ENCODE data around the gene UPF3B. TPM values are rescaled to one million over a fixed set of nuclear protein-coding genes. Genes with fewer than 3 reads are reported as not detected.
"Not testable (repeated sequence)": the region's sequence is repeated elsewhere in the genome, so short reads cannot be mapped to it uniquely, and the experiment has no call there.

UPF3B gene, protein sequence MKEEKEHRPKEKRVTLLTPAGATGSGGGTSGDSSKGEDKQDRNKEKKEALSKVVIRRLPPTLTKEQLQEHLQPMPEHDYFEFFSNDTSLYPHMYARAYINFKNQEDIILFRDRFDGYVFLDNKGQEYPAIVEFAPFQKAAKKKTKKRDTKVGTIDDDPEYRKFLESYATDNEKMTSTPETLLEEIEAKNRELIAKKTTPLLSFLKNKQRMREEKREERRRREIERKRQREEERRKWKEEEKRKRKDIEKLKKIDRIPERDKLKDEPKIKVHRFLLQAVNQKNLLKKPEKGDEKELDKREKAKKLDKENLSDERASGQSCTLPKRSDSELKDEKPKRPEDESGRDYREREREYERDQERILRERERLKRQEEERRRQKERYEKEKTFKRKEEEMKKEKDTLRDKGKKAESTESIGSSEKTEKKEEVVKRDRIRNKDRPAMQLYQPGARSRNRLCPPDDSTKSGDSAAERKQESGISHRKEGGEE
- 11.4 TPM for polyA plus RNA-seq (2013, experiment 1 of 2; ENCODE audit: insufficient read length)
- 5.9 TPM for polyA plus RNA-seq (2013, experiment 2 of 2; ENCODE audit: insufficient read length)

- DNase-seq, result peak; percentile 98
Observed at GRCh38 chrX:119852382-119853353, at the start of gene UPF3B. UPF3B (minus strand) TSS chrX:119852963; CDS start chrX:119852928, 35 bp downstream.

DNA sequence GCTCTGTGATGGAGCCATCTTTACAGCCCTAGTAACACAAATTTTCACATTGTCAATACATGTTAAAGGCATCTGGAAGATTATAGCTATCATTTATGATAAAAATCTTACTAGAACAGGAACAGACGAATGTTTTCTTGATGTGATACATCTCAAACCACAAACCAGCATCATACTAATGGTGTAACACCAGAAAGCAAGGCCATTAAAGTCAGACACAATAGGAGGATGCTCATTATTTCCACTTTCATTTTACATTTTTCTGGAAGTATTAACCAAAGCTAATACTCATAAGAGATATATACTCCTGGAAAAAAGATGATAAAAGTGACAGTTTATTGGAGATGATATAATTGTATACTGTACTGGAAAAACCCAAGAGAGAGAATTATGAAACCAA is 48.2 kb upstream of the UPF3B start:
- no peak for DNase-seq

DNA sequence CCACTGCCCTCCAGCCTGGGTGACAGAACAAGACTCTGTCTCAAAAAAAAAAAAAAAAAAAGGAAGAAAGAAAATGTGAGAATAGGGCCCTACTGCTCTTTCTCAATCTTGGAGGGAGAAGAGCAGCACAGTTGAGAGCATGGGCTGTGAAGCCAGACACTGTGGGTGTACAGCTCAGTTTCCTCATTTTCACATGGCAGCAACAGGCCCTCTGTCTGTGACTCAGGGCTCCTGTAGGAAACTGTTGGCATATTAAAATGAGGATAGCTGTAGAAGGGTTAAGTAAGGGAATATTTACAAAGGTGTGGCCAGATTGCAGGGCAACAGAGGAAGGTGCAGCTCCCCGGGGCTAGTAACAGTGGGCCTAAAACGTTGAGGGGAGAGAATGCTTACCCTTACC is 46.4 kb upstream of the UPF3B start:
- no peak for DNase-seq

DNA sequence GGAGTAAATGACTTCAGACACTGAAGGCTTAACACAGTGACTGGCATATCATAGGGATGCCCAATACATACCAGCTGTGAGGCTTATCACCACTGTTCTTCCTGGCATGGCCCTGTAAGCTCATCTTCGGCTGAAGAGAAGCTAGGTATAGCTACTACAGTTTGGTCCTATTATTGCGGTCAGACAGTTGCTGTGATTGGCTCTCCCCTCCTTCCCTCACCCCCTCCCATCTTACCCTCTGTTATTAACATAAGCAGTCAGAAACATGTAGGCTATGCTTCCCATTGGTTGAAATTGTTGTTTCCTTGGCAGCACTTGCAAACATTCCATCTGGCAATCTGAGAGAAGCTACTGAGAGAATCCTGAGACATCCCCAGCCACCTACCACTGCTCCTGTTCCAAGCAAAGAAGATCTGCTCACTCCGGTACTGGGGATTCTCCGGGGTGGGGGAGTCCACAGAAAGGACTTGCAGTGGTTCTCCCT is 43.1 kb upstream of the UPF3B start, which contains the start of gene AKAP14:
Gene AKAP14, plus strand, starts transcription at position 51 of the 484 bp plus-strand sequence. CDS start 7,331 bp downstream, outside the sequence.
- DNase-seq, result no peak

DNA sequence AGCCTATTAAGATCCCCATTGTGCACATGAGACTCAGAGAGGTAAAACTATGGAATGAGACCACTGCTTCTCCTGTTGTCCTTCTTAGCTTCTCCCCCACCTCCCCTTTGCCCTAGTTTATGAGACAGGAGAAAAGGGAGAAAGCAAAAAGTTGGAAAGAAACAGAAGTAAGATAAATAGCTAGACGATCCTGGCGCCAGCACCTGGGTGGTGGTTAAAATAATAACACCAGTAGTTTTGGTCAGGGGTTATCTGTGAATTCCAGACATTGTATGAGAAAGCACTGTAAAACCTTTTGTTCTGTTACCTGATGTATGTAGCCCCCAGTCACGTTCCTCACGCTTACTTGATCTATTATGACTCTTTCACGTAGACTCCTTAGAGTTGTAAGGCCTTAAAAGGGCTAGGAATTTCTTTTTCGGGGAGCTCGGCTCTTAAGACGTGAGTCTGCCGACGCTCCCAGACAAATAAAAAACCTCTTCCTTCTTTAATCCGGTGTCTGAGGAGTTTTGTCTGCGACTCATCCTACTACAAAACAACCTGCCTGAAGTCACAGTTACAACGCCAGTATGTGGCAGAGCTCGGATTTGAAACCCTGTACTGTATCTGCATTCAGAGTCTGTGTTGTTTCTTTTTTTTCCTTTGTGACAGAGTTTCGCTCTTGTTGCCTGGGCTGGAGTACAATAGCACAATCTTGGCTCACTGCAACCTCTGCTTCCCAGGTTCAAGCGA is 39.4 kb upstream of the UPF3B start:
- DNase-seq, result not testable (repeated sequence)

GRCh38 chrX:119890626-119891025 is 37.9 kb upstream of the UPF3B start:
- DNase-seq, result not testable (repeated sequence)

- DNase-seq, result peak; percentile 57
Observed at GRCh38 chrX:119887721-119888425, 35.1 kb upstream of the UPF3B start.

GRCh38 chrX:119885554-119886428 is 33.0 kb upstream of the UPF3B start:
- peak; percentile 13 for DNase-seq

GRCh38 chrX:119880552-119881437 is 28.0 kb upstream of the UPF3B start:
- DNase-seq, result peak; percentile 51

DNA sequence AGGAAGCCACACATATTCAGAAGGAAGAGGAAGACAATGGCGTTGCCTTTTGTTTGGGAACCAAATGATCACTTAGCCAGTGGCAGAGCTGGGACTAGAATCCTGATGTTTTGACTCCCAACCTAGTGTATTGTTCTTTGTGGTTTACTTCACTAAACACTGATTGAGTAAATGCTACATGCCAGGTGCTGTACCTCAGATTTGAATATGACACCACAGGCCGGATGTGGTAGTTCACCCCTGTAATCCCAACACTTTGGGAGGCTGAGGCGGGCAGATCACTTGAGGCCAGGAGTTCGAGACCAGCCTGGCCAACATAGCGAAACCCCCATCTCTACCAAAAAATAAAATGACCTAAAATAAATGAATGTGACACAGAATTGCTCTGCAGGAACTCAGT is 27.3 kb upstream of the UPF3B start:
- no peak for DNase-seq

DNA sequence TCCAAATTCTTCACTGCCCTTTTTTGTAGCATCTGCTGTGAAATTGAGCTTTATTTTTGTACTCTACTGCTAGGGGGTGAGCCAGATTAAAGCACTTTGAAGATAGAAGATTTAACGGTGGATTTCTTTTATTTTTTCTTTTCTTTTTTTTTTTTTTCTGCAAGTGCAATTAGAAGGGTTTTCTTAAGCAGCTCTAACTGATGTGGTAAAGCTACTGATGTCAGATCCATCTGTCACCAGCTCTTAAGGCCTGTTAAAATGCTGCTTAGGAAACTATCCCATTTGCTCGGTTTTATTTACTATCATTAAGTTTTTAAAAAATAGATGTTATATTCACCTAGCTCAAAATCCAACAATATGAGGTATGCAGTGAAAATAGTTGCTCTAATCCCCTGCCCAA is 26.0 kb upstream of the UPF3B start:
- DNase-seq, result no peak

DNA sequence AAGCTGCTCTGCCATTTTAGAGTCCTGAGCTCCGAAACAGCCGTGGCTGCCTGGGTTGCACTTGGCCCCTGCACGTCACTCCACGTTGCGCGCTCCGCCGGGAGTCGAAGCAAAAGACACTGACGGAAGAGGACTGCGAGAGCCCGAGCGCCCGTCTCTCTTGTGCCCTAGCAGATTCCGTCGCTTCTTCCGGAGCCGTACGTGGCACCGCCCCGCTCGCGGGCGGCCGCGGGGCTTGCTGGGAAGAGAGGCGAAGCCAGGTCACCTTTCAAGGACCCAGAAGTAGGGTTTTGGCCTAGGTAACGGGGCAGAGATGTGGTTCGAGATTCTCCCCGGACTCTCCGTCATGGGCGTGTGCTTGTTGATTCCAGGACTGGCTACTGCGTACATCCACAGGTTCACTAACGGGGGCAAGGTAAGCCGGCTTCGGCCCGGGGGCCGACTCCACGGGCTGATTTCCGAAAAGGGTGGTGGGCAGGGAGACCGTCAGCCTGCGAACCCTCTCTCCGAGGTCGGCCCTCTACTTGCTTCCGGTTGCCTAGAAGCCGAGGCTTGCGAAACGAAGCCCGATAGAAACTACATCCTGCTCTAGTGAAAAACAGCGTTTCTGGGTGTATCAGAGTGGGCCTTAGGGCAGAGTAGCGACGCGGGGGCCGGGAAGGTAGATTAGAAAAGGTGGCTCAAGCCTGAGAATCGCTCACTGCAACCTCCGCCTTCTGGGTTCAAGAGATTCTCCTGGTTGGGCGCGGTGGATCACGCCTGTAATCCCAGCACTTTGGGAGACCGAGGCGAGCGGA is 19.0 kb upstream of the UPF3B start, which contains the start of the genes NDUFA1 and RNF113A:
Gene NDUFA1, plus strand, starts transcription at position 234 of the 797 bp plus-strand sequence. Its CDS starts 80 bp downstream, at position 314.
Gene RNF113A, minus strand, starts transcription at position 135 of the 797 bp plus-strand sequence. Its CDS starts 120 bp downstream, at position 15.
- peak; percentile 86 for DNase-seq

- no peak for DNase-seq
Observed at GRCh38 chrX:119871245-119871598, 18.5 kb upstream of the UPF3B start.

GRCh38 chrX:119870626-119871131 is 17.9 kb upstream of the UPF3B start:
- peak; percentile 69 for DNase-seq

- peak; percentile 0 for DNase-seq
Observed at GRCh38 chrX:119853444-119853843, 681 bp upstream of the UPF3B start.

DNA sequence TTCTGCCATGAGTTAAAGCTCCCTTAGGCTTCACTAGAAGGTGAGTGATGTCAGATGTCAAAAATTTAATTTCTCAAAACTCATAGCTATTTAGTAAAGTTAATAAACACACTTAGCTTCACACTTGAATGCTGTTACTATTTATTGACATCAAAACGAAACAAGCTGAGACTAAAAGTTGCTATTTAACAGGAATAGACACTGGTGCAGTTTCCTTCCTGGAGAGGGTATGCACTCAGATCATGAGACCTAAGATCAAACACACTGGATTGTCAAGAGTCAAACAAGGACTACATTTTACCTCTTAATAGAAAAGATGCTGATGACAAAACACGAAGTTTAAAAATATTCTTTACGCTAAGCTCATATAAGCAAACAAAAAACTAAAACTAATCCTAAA is 18.9 kb downstream of the UPF3B start:
- no peak for DNase-seq

- DNase-seq, result no peak
Observed at GRCh38 chrX:119828446-119828845, 24.3 kb downstream of the UPF3B start.
